Spinal cord (tissue), 10 donors: ENCODE data around the gene MYO15B. TPM values are rescaled to one million over a fixed set of nuclear protein-coding genes. Genes with fewer than 3 reads are reported as not detected.

Source experiments
- DNase-seq, 6 donors: peaks; one replicate each; pipeline versions ENCODE4 v3.0.0 to v3.0.0-alpha.2; 2013 to 2015; ENCODE audit warnings: low spot score in 6 of 6, low read depth in 4 of 6
- H3K27ac ChIP-seq: one replicate; pipeline ENCODE4 v1.5.1; 2013; ENCODE audit warnings: low read depth, low read length, control low read depth
- H3K27me3 ChIP-seq: one replicate; pipeline ENCODE4 v1.6.1; 2013; ENCODE audit warnings: low read length; ENCODE audit not compliant: control insufficient read depth, insufficient read depth
- H3K36me3 ChIP-seq: one replicate; pipeline ENCODE4 v1.6.1; 2013; ENCODE audit warnings: low read length; ENCODE audit not compliant: control insufficient read depth, insufficient read depth
- H3K4me1 ChIP-seq: one replicate; pipeline ENCODE4 v1.6.1; 2013; ENCODE audit warnings: low read length; ENCODE audit not compliant: control insufficient read depth, insufficient read depth
- H3K4me3 ChIP-seq: one replicate; pipeline ENCODE4 v1.5.1; 2013; ENCODE audit warnings: low read depth, low read length, control low read depth
- H3K9me3 ChIP-seq: one replicate; pipeline ENCODE4 v1.6.1; 2013; ENCODE audit warnings: low read length; ENCODE audit not compliant: control insufficient read depth, insufficient read depth
- WGBS: methylation state at CpG from one replicate; pipeline ENCODE4 v1.1.5; 2013; ENCODE audit warnings: missing lambda C conversion rate; ENCODE audit not compliant: insufficient coverage; 5-methylcytosine and 5-hydroxymethylcytosine counted together
- polyA plus RNA-seq, 2 donors: library from polyadenylated mRNA; unstranded; fragments of 120-200 nt; gene quantifications; one replicate each; pipeline ENCODE4 v1.2.1, GENCODE V29; 2013; ENCODE audit not compliant: insufficient read length in 2 of 2
- total RNA-seq, 2 donors: library from RNA; depleted of rRNA in 1 of 2; stranded (reverse); fragments of 120-200 nt in 1 of 2; fragments of >200 nt in 1 of 2; gene quantifications; one replicate each; pipeline versions ENCODE4 v1.2.3 to v1.2.4, GENCODE V29; 2013 to 2014
- donor health status: healthy.

MYO15B gene
- total and polyA plus RNA-seq, 4 donors, result 38.9 to 148 (median 98.8) TPM

DNA sequence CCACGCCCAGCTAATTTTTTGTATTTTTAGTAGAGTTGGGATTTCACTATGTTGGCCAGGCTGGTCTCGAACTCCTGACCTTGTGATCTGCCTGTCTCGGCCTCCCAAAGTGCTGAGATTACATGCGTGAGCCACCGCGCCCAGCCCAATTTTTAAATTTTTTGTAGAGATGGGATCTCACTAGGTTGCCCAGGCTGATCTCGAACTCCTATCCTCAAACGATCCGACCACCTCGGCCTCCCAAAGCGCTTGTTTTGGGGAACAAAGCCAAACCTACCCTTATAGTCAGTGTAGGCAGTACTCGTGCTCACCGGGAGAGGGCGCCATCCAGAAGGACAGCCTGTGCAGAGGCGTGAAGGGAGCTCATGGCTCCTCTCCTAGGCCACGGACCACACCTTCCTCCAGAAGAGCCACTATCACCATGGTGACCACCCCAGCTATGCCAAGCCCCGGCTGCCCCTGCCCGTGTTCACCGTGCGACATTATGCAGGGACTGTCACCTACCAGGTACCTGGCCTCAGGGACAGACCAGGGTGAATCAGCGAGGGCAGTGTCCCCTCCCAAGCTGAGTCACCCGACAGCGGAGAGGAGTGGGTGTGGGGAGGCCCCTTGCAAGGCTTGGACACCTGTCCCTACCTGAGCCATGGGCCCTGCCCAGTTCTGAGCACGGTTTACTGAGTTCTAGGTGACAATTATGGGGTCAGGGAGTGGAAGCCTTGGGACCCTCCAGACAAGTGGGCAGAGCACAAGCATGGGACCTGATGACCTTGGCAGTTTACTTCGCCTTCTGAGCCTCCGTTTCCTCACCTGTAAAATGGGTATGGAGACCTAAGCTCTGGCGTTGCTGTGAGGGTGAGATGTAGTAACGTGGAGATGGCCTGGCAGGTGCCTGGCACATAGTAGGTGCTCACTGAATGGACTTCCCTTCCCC lies 13.7 kb downstream of the MYO15B start:
- 51% methylated on average over 18 of the region's 28 CpGs for WGBS
- no peak for DNase-seq

GRCh38 chr17:75602644-75603043 lies 15.0 kb downstream of the MYO15B start:
- Histone ChIP-seq H3K4me3 (no peak overlapping the region), H3K9me3 (no peaks in the 10 kb centered on the region), H3K36me3 (peaks cover 14% of the 10 kb centered on the region), H3K27me3 (no peaks in the 10 kb centered on the region), H3K27ac (no peak overlapping the region), H3K4me1 (no peaks in the 10 kb centered on the region)
- DNase-seq, result no peak
- 89% methylated on average over 12 of the region's 12 CpGs for WGBS

More for the DNA sequence above, 13.7 kb downstream of the MYO15B start:
- H3K4me3 ChIP-seq, result no peak overlapping the region
- peaks cover 13% of the 10 kb centered on the region for H3K36me3 ChIP-seq
- H3K27ac ChIP-seq, result no peak overlapping the region
- no peaks in the 10 kb centered on the region for H3K4me1 ChIP-seq
- no peaks in the 10 kb centered on the region for H3K9me3 ChIP-seq
- H3K27me3 ChIP-seq, result no peaks in the 10 kb centered on the region

GRCh38 chr17:75603123-75603522 lies 15.5 kb downstream of the MYO15B start:
- no peaks in the 10 kb centered on the region for H3K4me1 ChIP-seq
- 84% methylated on average over 8 of the region's 9 CpGs for WGBS
- no peaks in the 10 kb centered on the region for H3K27me3 ChIP-seq
- peaks cover 14% of the 10 kb centered on the region for H3K36me3 ChIP-seq
- DNase-seq, result no peak
- H3K27ac ChIP-seq, result no peak overlapping the region
- no peaks in the 10 kb centered on the region for H3K9me3 ChIP-seq
- no peak overlapping the region for H3K4me3 ChIP-seq

DNA sequence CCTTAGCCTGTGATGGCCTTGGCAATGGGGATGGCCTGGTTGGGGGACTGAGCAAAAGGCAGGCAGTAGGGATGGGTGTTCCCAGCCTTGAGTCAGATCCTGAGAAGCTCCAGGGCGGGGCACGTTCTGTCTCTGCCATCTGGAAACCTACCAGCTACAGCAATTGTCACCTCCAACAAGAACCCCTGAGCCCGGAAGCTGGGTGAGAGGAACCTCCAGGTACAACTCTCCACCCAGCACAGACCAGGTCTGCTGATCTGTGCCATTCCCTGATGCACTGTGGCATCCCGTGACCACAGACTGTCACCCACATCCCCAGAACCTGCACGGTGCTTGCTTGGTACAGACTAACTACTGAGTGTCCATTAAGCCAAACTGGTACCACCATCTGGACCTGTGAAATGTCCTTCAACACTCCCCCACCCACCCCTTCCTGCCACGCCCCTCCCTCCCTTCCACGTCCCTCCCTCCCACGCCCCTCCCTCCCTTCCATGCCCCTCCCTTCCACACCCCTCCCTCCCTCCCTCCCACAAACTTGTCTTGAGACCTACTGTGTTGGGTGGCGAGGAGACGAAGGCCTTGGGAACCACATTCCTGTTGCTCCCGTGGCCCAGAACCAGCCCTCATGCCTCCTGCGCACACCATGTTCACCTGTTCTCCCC lies 16.6 kb downstream of the MYO15B start:
- Histone ChIP-seq H3K27me3 (no peaks in the 10 kb centered on the region), H3K4me3 (no peak overlapping the region), H3K9me3 (no peaks in the 10 kb centered on the region), H3K36me3 (peaks cover 14% of the 10 kb centered on the region), H3K4me1 (no peaks in the 10 kb centered on the region), H3K27ac (no peak overlapping the region)
- WGBS, result 93% methylated on average over 9 of the region's 12 CpGs
- no peak for DNase-seq

GRCh38 chr17:75605790-75606189 lies 18.2 kb downstream of the MYO15B start:
- DNase-seq, result no peak
- Histone ChIP-seq H3K4me1 (no peaks in the 10 kb centered on the region), H3K27ac (no peak overlapping the region), H3K36me3 (peaks cover 23% of the 10 kb centered on the region), H3K9me3 (no peaks in the 10 kb centered on the region), H3K27me3 (no peaks in the 10 kb centered on the region), H3K4me3 (no peak overlapping the region)
- WGBS, result 89% methylated on average over 12 of the region's 16 CpGs

GRCh38 chr17:75607086-75607485 lies 19.5 kb downstream of the MYO15B start:
- 93% methylated on average over 2 of the region's 5 CpGs for WGBS
- Histone ChIP-seq H3K9me3 (no peaks in the 10 kb centered on the region), H3K27me3 (no peaks in the 10 kb centered on the region), H3K4me3 (no peak overlapping the region), H3K27ac (no peak overlapping the region), H3K4me1 (no peaks in the 10 kb centered on the region), H3K36me3 (peaks cover 26% of the 10 kb centered on the region)
- no peak for DNase-seq

- Histone ChIP-seq H3K9me3 (no peaks in the 10 kb centered on the region), H3K36me3 (peaks cover 46% of the 10 kb centered on the region), H3K27me3 (no peaks in the 10 kb centered on the region), H3K27ac (no peak overlapping the region), H3K4me3 (no peak overlapping the region), H3K4me1 (no peaks in the 10 kb centered on the region)
- no peak for DNase-seq
- 89% methylated on average over 25 of the region's 25 CpGs for WGBS
These were observed 22.7 kb downstream of the MYO15B start for GRCh38 chr17:75610103-75610984.

GRCh38 chr17:75611851-75612429 lies 24.3 kb downstream of the MYO15B start:
- Histone ChIP-seq H3K4me1 (no peaks in the 10 kb centered on the region), H3K9me3 (no peaks in the 10 kb centered on the region), H3K27me3 (no peaks in the 10 kb centered on the region), H3K36me3 (peaks cover 60% of the 10 kb centered on the region), H3K4me3 (no peak overlapping the region), H3K27ac (no peak overlapping the region)
- DNase-seq, result no peak
- 89% methylated on average over 17 of the region's 20 CpGs for WGBS
